Right lobe of liver (tissue), 6 donors: ENCODE results near the gene DLX3. TPM values are rescaled to one million over a fixed set of nuclear protein-coding genes. Genes with fewer than 3 reads are reported as not detected.
A peak's percentile ranks its signal among the peaks of the same experiment; 100 is the strongest.

Experiments used
- ATAC-seq, 4 donors: fragments of 200-7000 bp; cut with Tn5 transposase; one replicate each; pipeline ENCODE4 v1.9.1; 2020; ENCODE audit warnings: mild to moderate bottlenecking in 4 of 4, moderate library complexity in 4 of 4
- DNase-seq, 3 donors: peaks; one replicate each; pipeline ENCODE4 v3.0.0-alpha.2; 2020
- H3K27ac ChIP-seq, 3 donors: fragments of 200-600 bp; one replicate each; pipeline ENCODE4 v1.8.0; 2022
- H3K27me3 ChIP-seq, 2 donors: fragments of 200-600 bp; one replicate each; pipeline ENCODE4 v1.8.0; 2022
- H3K36me3 ChIP-seq, 4 donors: fragments of 200-600 bp; sonication (generic) in 1 of 4; one replicate each; pipeline versions ENCODE4 v1.5.1 to v1.8.0; 2017 to 2022; ENCODE audit warnings: control low read depth in 1 of 4
- H3K4me1 ChIP-seq, 4 donors: fragments of 200-600 bp; sonication (generic) in 1 of 4; one replicate each; pipeline versions ENCODE4 v1.5.1 to v1.8.0; 2017 to 2022; ENCODE audit warnings: control low read depth in 1 of 4
- H3K4me3 ChIP-seq, 3 donors: fragments of 200-600 bp; one replicate each; pipeline ENCODE4 v1.8.0; 2022
- H3K9me3 ChIP-seq, 4 donors: fragments of 200-600 bp; sonication (generic) in 1 of 4; one replicate each; pipeline versions ENCODE4 v1.5.1 to v1.8.0; 2017 to 2022; ENCODE audit warnings: control low read depth in 1 of 4
- POLR2A ChIP-seq: fragments of 450-650 bp; IDR thresholded peaks from one replicate; pipeline ENCODE4 v1.6.1; 2017; ENCODE audit warnings: antibody characterized with exemption, mild to moderate bottlenecking
- WGBS: methylation state at CpG from one replicate; pipeline ENCODE4 v1.1.6; 2018; ENCODE audit warnings: low coverage, low lambda C conversion rate; ENCODE audit not compliant: insufficient coverage; ENCODE audit errors: missing lambda C conversion rate; 5-methylcytosine and 5-hydroxymethylcytosine counted together
- intact Hi-C, 2 donors: fragments of 100-400 bp; cut with DNase I; formaldehyde crosslinking; loops; one replicate each; pipeline versions ENCODE4 v1.11.2 to v1.14.1; 2022
- total RNA-seq, 6 experiments: library from RNA; depleted of rRNA in 2 of 6; stranded (reverse); fragments of >200 nt in 2 of 6; fragmentation: NEBNext Ultra II Directional in 3 of 6; extraction: Animal tissue kit (Norgen Biotek cat#: 25700) in 3 of 6; gene quantifications; one replicate each; pipeline versions ENCODE4 v1.1.0 to v1.2.4, GENCODE V29; 2016 to 2023
- TF ChIP-seq, protein P1 (sequence below), 4 donors: fragments of 200-600 bp in 3 of 4; fragments of 450-650 bp in 1 of 4; IDR thresholded peaks; one replicate each; pipeline versions ENCODE4 v1.5.1 to v1.8.0; 2016 to 2022; ENCODE audit warnings: antibody characterized with exemption in 4 of 4, mild to moderate bottlenecking in 2 of 4
- donor health status: DM: no; HTN: yes; CAD: no.
- donor health status: DM: no; HTN: no; CAD: no.
- donor health status: DM: no; HTN: no; CAD: no.
- donor health status: DM: no; HTN: yes; CAD: no.
- donor health status: DM: no; HTN: yes; CAD: no.

DLX3 gene
- total RNA-seq, 6 experiments from 2014 or later, result not detected

DNA sequence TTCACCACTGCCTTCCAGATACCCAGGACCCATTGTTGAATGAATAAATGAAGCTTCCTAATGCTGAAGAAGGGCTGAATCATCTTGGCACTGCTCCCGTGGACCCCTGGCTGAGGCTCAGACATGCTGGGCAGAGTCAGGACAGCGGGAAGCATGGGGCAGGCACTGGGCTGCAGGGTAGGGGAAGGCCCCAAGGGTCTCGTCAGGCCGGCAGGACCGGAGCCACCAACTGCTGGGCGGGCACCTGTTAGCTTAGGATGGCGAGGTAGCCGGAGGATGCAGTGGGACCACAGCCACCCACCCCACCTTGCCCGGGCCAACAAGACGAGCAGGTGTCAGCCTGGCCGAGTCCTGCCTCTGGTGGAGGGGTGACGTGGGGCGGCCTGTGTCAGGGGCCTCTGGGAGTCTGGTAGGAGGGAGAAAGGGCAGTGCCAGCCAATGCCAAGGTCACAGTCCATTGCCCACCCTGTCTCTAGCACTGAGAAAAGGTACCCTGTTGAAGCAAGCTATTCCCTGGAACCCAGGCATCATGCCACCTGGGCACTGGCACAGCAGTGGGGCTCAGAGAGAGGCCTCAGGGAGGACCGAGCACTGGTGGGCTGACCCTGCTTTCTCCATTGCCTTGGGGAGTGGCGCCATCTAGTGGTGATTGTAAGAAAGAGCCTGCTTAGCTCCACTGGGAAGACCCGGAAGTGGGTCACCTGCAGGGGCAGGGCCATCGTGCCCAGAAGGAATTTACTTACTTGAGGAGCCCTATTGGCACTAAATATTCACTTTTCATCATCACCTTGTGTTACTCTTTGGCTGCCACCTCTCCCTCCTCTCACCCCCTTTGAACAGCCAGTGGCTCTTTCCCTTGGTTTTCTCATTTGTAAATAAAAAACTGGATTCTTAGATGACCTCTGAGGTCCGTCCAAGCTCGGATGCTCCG lies 3.0 kb upstream of the DLX3 start:
- peak; percentile 71 to 77 (median 75) for DNase-seq
- Histone ChIP-seq H3K27ac (no peak overlapping the region), H3K4me1 (peaks cover 0 to 25% (median 2%) of the 10 kb centered on the region in 4 donors), H3K27me3 (peaks cover 0 to 34% of the 10 kb centered on the region in 2 donors), H3K36me3 (no peaks in the 10 kb centered on the region), H3K9me3 (no peaks in the 10 kb centered on the region), H3K4me3 (no peak overlapping the region)
- intact Hi-C loops, result loop anchor here (5.0 kb wide), 2 partner anchors 121 to 136 kb away; no protein-coding TSS in a partner anchor
- ATAC-seq, result peak; percentile 74 to 87 (median 80)
- whole genome bisulfite sequencing, result 10% methylated on average over 7 of the region's 20 CpGs
- TF ChIP-seq, protein P1, sequence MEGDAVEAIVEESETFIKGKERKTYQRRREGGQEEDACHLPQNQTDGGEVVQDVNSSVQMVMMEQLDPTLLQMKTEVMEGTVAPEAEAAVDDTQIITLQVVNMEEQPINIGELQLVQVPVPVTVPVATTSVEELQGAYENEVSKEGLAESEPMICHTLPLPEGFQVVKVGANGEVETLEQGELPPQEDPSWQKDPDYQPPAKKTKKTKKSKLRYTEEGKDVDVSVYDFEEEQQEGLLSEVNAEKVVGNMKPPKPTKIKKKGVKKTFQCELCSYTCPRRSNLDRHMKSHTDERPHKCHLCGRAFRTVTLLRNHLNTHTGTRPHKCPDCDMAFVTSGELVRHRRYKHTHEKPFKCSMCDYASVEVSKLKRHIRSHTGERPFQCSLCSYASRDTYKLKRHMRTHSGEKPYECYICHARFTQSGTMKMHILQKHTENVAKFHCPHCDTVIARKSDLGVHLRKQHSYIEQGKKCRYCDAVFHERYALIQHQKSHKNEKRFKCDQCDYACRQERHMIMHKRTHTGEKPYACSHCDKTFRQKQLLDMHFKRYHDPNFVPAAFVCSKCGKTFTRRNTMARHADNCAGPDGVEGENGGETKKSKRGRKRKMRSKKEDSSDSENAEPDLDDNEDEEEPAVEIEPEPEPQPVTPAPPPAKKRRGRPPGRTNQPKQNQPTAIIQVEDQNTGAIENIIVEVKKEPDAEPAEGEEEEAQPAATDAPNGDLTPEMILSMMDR (IDR thresholded peaks at IDR 0.05), result peak; percentile 89 to 99 (median 97)
- no peak for TF ChIP-seq POLR2A

DNA sequence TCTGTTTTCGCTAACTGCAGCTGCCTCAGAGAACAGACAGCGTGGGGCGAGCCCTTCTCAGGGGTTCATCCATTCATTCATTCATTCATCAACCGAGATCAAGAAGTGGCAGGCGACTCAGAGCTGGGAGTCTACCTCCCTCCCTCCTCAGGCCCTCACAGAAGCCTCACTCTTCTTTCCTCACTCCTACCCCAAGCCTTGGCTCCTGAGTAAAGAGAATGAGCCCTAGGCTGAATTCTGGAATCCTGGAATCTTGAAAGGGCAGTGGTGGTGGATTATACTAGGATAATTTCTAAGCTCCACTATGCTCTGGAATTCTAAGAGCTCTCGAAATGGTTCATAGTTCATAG lies 2.3 kb upstream of the DLX3 start:
- no peaks in the 10 kb centered on the region for H3K36me3 ChIP-seq
- peaks cover 0 to 25% (median 2%) of the 10 kb centered on the region in 4 donors for H3K4me1 ChIP-seq
- H3K9me3 ChIP-seq, result no peaks in the 10 kb centered on the region
- intact Hi-C loops, result loop anchor here (5.0 kb wide), 2 partner anchors 120 to 135 kb away; no protein-coding TSS in a partner anchor
- WGBS, result 25% methylated on average over 4 of the region's 6 CpGs
- DNase-seq (no peak), ATAC-seq (no peak)
- no peak overlapping the region for H3K27ac ChIP-seq
- peak overlapping the region in 1 of 3 donors; percentile 46 for H3K4me3 ChIP-seq
- TF ChIP-seq, protein P1 (IDR thresholded peaks at IDR 0.05), result no peak
- no peak for TF ChIP-seq POLR2A
- H3K27me3 ChIP-seq, result peaks cover 0 to 36% of the 10 kb centered on the region in 2 donors

DNA sequence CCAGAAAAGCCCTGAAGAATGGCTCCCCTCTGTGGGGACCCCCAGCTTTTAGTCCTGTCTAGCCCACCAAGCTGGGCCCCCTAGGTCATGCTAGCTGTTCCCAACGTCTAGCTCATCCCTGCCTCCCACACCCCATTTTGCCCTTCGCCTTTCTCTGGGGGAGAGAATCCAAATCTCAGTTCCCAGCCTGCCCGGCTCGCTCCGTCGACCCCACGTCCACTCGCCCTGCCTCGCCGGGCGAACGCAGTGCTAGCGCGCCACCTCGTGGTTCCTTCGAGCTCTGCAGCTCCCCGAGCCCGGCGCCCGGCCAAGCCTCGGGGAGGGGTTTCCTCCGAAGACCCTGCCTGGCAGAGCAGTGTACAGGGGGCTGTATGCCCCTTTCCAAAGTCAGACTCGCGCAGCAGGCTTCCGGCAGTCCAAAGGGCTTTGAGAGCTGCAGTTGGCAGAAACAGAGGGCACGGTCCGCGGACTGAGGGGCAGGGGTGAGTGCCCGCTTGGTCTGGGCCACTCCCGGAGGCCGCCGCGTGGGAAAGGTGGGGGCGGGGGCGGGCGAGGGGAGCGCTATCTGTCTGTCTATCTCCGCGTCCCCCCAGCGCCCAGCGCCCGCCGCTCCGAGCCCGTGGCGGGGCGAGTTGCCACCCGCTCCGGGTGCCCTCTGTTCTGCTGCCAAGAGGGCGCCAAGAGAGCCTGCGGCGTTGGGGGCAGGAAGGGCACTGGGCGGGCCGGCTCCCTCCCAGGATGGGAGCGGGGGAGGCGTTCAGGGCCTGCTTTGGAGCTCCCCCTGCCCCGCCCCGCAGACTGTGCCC lies 1.7 kb upstream of the DLX3 start:
- Histone ChIP-seq H3K4me3 (peak overlapping the region; percentile 46 to 48 (median 46)), H3K27me3 (peaks cover 0 to 36% of the 10 kb centered on the region in 2 donors), H3K4me1 (peaks cover 0 to 25% (median 2%) of the 10 kb centered on the region in 4 donors), H3K36me3 (no peaks in the 10 kb centered on the region), H3K27ac (no peak overlapping the region), H3K9me3 (no peaks in the 10 kb centered on the region)
- DNase-seq (peak; percentile 60 to 70 (median 63)), ATAC-seq (peak; percentile 63 to 73 (median 68))
- intact Hi-C loops, result loop anchor here (5.0 kb wide), 2 partner anchors 119 to 134 kb away; no protein-coding TSS in a partner anchor
- 0% methylated on average over 2 of the region's 58 CpGs for WGBS
- TF ChIP-seq POLR2A, result no peak
- TF ChIP-seq, protein P1 (IDR thresholded peaks at IDR 0.05), result peak; percentile 93 to 96 (median 96)

DNA sequence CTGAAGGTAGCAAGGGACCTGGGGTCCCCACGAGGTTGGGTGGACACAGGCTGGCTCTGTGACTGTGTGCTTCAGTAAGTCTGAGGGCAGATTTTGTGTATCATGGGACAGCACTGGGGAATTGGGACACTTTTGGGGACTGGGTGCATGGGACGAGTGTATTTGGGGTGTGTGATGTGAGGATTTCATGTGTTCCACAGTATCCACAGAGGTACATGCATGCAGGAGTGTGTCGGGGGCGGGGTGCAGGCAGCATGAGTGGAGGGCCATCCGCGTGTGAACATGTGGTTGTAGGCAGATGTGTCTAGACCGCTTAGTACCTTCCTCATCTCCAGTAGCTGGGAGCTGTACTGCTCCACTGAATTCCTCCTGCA lies 1.1 kb upstream of the DLX3 start:
- no peak overlapping the region for H3K4me3 ChIP-seq
- H3K9me3 ChIP-seq, result no peaks in the 10 kb centered on the region
- H3K27ac ChIP-seq, result no peak overlapping the region
- no peaks in the 10 kb centered on the region for H3K36me3 ChIP-seq
- DNase-seq (no peak), ATAC-seq (no peak)
- peaks cover 0 to 36% of the 10 kb centered on the region in 2 donors for H3K27me3 ChIP-seq
- intact Hi-C loops, result loop anchor here (5.0 kb wide), 2 partner anchors 119 to 134 kb away; no protein-coding TSS in a partner anchor
- H3K4me1 ChIP-seq, result peaks cover 0 to 25% (median 2%) of the 10 kb centered on the region in 4 donors
- no peak for TF ChIP-seq POLR2A
- TF ChIP-seq, protein P1 (IDR thresholded peaks at IDR 0.05), result no peak
- 0% methylated on average over 2 of the region's 7 CpGs for WGBS
